ENCODE measurements around the gene SLC9B2. TPM values are rescaled to one million over a fixed set of nuclear protein-coding genes. Genes with fewer than 3 reads are reported as not detected.

SLC9B2 gene
- 19.8 and 20.1 TPM in 2 replicates for total RNA-seq

GRCh38 chr4:103076747-103077347 is at the start of gene SLC9B2:
TSS of gene SLC9B2 (minus strand) at chr4:103076761. CDS start at chr4:103067550, 9,211 bp downstream.

GRCh38 chr4:103099691-103100392 is 23.3 kb upstream of the SLC9B2 start, which contains the start of gene BDH2:
TSS of gene BDH2 (minus strand) at chr4:103099834. CDS start at chr4:103096254, 3,580 bp downstream.

GRCh38 chr4:103019308-103020124 is 57.0 kb downstream of the SLC9B2 start, which contains the start of gene SLC9B1:
TSS of gene SLC9B1 (minus strand) at chr4:103019705. CDS start at chr4:102991711, 27,994 bp downstream.

Other genes with a start within 250 kb of the SLC9B2 start
- 319 and 350 TPM in 2 replicates for gene UBE2D3, start 249.2 kb downstream of the SLC9B2 start, total RNA-seq
- 20.1 and 38.0 TPM in 2 replicates for gene CISD2, start 207.8 kb downstream of the SLC9B2 start, total RNA-seq
- gene SLC9B1, start 57.1 kb downstream of the SLC9B2 start, total RNA-seq: 0.46 and 0.65 TPM in 2 replicates
- 37.4 and 60.2 TPM in 2 replicates for gene BDH2, start 23.1 kb upstream of the SLC9B2 start, total RNA-seq
- gene CENPE, start 121.6 kb upstream of the SLC9B2 start, total RNA-seq: 22.1 and 30.7 TPM in 2 replicates